SK-N-SH (cell line): ENCODE data around the gene GBX2. TPM values are rescaled to one million over a fixed set of nuclear protein-coding genes. Genes with fewer than 3 reads are reported as not detected.

Experiments
- CTCF ChIA-PET: fragments of 300-600, 350-600 bp; formaldehyde crosslinking; extraction: SDS; loops from one replicate; lab custom pipeline; 2021; lab: Yijun Ruan, JAX
- POLR2A ChIA-PET: fragments of 350-600 bp; sonication (Branson Sonifier 250); formaldehyde crosslinking; extraction: SDS; loops from one replicate; lab custom pipeline; 2020; ENCODE audit warnings: antibody characterized with exemption, inconsistent platforms; lab: Yijun Ruan, JAX
- DNase-seq: peaks from one replicate; pipeline ENCODE4 v3.0.0; 2012
- H2AFZ ChIP-seq: fragments of 200-600 bp; sonication (generic); 2 replicates; pipeline ENCODE4 v1.8.1; 2016; ENCODE audit warnings: antibody characterized with exemption, mild to moderate bottlenecking, low read depth
- H3F3A ChIP-seq: fragments of 200-600 bp; sonication (generic); replicated peaks from 2 replicates; pipeline ENCODE3; 2016; ENCODE audit warnings: antibody characterized with exemption, mild to moderate bottlenecking; ENCODE audit not compliant: insufficient read depth
- H3K27ac ChIP-seq, 2 experiments: fragments of 200-500 bp in 1 of 2; fragments of 200-600 bp in 1 of 2; sonication (Bioruptor generic) in 1 of 2; sonication (generic), shearing (Covaris generic) in 1 of 2; 2 replicates each; pipeline versions ENCODE4 v1.5.1 to v1.6.1; 2014 to 2016; ENCODE audit warnings: low read depth in 2 of 2, inconsistent platforms in 1 of 2, low read length in 1 of 2, mild to moderate bottlenecking in 1 of 2, mixed read lengths in 1 of 2
- H3K27me3 ChIP-seq: fragments of 200-600 bp; sonication (generic), shearing (Covaris generic); 2 replicates; pipeline ENCODE4 v1.6.1; 2016; ENCODE audit warnings: mixed run types; ENCODE audit not compliant: insufficient read depth
- H3K36me3 ChIP-seq, 2 experiments: fragments of 200-500 bp in 1 of 2; fragments of 200-600 bp in 1 of 2; sonication (Bioruptor generic) in 1 of 2; sonication (generic) in 1 of 2; replicated peaks in 1 of 2; 2 replicates each; pipeline versions ENCODE3 to v1.5.1; 2014 to 2016; ENCODE audit warnings: low read length in 1 of 2, mild to moderate bottlenecking in 1 of 2; ENCODE audit not compliant: insufficient read depth in 2 of 2, control insufficient read depth in 1 of 2
- H3K4me1 ChIP-seq, 2 experiments: fragments of 200-500 bp in 1 of 2; fragments of 200-600 bp in 1 of 2; sonication (Bioruptor generic) in 1 of 2; sonication (generic), shearing (Covaris generic) in 1 of 2; 2 replicates each; pipeline versions ENCODE4 v1.5.1 to v1.6.1; 2014 to 2016; ENCODE audit warnings: low read depth in 1 of 2, low read length in 1 of 2, mixed run types in 1 of 2; ENCODE audit not compliant: insufficient read depth in 2 of 2, control insufficient read depth in 1 of 2
- H3K4me2 ChIP-seq: fragments of 200-600 bp; sonication (generic), shearing (Covaris generic); 2 replicates; pipeline ENCODE4 v1.6.1; 2017; ENCODE audit warnings: mixed run types
- H3K4me3 ChIP-seq, 2 experiments: fragments of 200-500 bp in 1 of 2; fragments of 200-600 bp in 1 of 2; sonication (Bioruptor generic) in 1 of 2; sonication (generic), shearing (Covaris generic) in 1 of 2; 2 replicates each; pipeline versions ENCODE4 v1.5.1 to v1.8.1; 2014 to 2016; ENCODE audit warnings: low read depth in 2 of 2, inconsistent platforms in 1 of 2, low read length in 1 of 2, mild to moderate bottlenecking in 1 of 2, mixed read lengths in 1 of 2, moderate library complexity in 1 of 2
- H3K79me2 ChIP-seq: fragments of 200-600 bp; sonication (generic); 2 replicates; pipeline ENCODE4 v1.8.1; 2017; ENCODE audit warnings: mild to moderate bottlenecking; ENCODE audit not compliant: insufficient read depth
- H3K9ac ChIP-seq: fragments of 200-600 bp; sonication (generic); 2 replicates; pipeline ENCODE4 v1.6.1; 2017; ENCODE audit warnings: mixed run types
- H3K9me2 ChIP-seq: fragments of 200-600 bp; sonication (generic); 2 replicates; pipeline ENCODE4 v1.6.1; 2017; ENCODE audit warnings: mixed run types
- H3K9me3 ChIP-seq: fragments of 200-600 bp; sonication (generic); 2 replicates; pipeline ENCODE4 v1.6.1; 2017; ENCODE audit warnings: mixed run types, mild to moderate bottlenecking, moderate library complexity
- H4K20me1 ChIP-seq: fragments of 200-600 bp; sonication (generic); 2 replicates; pipeline ENCODE4 v1.6.1; 2017; ENCODE audit warnings: mild to moderate bottlenecking, mixed run types; ENCODE audit not compliant: insufficient read depth
- FOXM1 ChIP-seq: IDR thresholded peaks from 2 replicates; pipeline ENCODE4 v1.4.0; 2012; ENCODE audit warnings: low read depth, mild to moderate bottlenecking
- MEF2A ChIP-seq: IDR thresholded peaks from 2 replicates; pipeline ENCODE4 v1.4.0; 2012; ENCODE audit warnings: low read depth, borderline replicate concordance
- RAD21 ChIP-seq: IDR thresholded peaks from 2 replicates; pipeline ENCODE4 v1.6.1; 2012; ENCODE audit warnings: mild to moderate bottlenecking, low read length
- RFX5 ChIP-seq: IDR thresholded peaks from 2 replicates; pipeline ENCODE4 v1.6.1; 2012; ENCODE audit warnings: mild to moderate bottlenecking, improper control_type of control experiment, low read length
- TEAD4 ChIP-seq: IDR thresholded peaks from 2 replicates; pipeline ENCODE4 v1.4.0; 2012; ENCODE audit warnings: mild to moderate bottlenecking, borderline replicate concordance; ENCODE audit not compliant: insufficient read depth
- WGBS: methylation state at CpG from one replicate; pipeline ENCODE4 v1.1.6; 2017; ENCODE audit warnings: low lambda C conversion rate; 5-methylcytosine and 5-hydroxymethylcytosine counted together
- polyA plus RNA-seq, 3 experiments: library from polyadenylated mRNA; depleted of rRNA; stranded (reverse); fragments of >200 nt; gene quantifications; 2 replicates each; pipeline ENCODE4 v1.2.3, GENCODE V29; 2012
- TF ChIP-seq, protein P1 (sequence below): fragments of 150-350 bp; IDR thresholded peaks from 2 replicates; pipeline ENCODE4 v1.6.1; 2016; ENCODE audit warnings: mild to moderate bottlenecking, low read depth, low read length

GBX2 gene
- polyA plus RNA-seq, 1 of the 3 experiments (the other 2 are of a cell fraction), result 0.16 TPM

- peak; percentile 58 for TF ChIP-seq RAD21
- no peak for TF ChIP-seq RFX5
- no peak for TF ChIP-seq TEAD4
These were observed 10.0 kb upstream of the GBX2 start (continued) for GRCh38 chr2:236177967-236178889.

DNA sequence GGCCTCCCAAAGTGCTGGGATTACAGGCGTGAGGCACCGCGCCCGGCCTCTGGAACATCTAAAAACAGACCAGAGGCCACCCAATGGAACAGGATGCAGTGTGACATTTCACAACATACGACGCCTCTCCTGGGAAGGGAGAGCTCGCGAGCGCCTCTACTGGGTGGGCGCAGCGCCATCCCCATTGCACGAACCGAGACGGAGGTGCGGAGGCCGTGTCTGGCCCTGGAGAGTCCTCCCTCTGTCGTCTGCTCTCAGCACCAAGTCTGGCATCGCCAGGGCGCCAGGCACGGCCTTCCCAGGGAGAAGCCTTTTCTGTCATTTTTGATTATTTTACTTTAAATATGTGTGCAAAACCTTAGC is 9.4 kb upstream of the GBX2 start:
- POLR2A ChIA-PET, result no interaction called here
- Histone ChIP-seq H3K4me3 (peak overlapping the region; percentile 51 to 72; a peak in 2 of 4 replicates), H3K4me1 (peaks cover 0 to 16% of the 10 kb centered on the region in 2 experiments; a peak in 3 of 4 replicates), H3K36me3 (no peaks in the 10 kb centered on the region), H3K79me2 (no peaks in the 10 kb centered on the region), H3K4me2 (peak overlapping the region; percentile 92), H3K9me2 (no peaks in the 10 kb centered on the region), H4K20me1 (no peaks in the 10 kb centered on the region), H3K27ac (no peak overlapping the region), H2AFZ (no peak overlapping the region), H3K9ac (no peak overlapping the region; the same call in 1 of the 2 replicates), H3K9me3 (no peaks in the 10 kb centered on the region), H3K27me3 (peaks cover 22% of the 10 kb centered on the region), H3F3A (peaks cover 33% of the 10 kb centered on the region)
- peak; percentile 87 for DNase-seq
- CTCF ChIA-PET, result interaction anchor here (0.6 to 17.1 kb wide), 43 partner anchors 8 to 717 kb away, joined by 3 to 372 read pairs (median 4); no protein-coding TSS in a partner anchor
- WGBS, result 17% methylated on average over 19 of the region's 20 CpGs
- TF ChIP-seq FOXM1 (no peak), RAD21 (peak; percentile 36)

DNA sequence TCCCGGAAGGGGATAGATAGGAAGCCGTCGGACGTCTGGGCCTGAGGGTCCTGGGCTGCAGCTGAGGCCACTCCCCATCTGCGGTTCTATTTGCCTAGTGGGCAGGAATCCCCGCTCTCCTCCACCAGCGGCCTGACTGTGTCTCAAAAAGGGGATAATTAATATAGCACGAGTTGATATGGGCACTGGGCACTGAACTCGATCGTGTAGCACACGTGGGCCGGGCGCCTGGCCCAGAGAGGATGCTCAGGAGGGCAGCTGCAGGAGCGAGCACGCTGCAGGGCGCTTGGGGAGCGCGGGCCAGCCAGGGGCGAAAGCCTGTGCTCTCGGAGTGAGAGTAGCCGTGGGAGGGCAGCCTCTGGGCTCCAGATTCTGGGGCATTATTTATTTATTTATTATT is 8.8 kb upstream of the GBX2 start:
- H3F3A ChIP-seq, result peaks cover 33% of the 10 kb centered on the region
- no peak overlapping the region for H3K9ac ChIP-seq
- no peak for TF ChIP-seq TEAD4
- TF ChIP-seq RAD21, result no peak
- TF ChIP-seq, protein P1, sequence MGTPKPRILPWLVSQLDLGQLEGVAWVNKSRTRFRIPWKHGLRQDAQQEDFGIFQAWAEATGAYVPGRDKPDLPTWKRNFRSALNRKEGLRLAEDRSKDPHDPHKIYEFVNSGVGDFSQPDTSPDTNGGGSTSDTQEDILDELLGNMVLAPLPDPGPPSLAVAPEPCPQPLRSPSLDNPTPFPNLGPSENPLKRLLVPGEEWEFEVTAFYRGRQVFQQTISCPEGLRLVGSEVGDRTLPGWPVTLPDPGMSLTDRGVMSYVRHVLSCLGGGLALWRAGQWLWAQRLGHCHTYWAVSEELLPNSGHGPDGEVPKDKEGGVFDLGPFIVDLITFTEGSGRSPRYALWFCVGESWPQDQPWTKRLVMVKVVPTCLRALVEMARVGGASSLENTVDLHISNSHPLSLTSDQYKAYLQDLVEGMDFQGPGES, result no peak
- TF ChIP-seq MEF2A, result no peak
- H3K27ac ChIP-seq, result no peak overlapping the region
- no peaks in the 10 kb centered on the region for H3K9me3 ChIP-seq
- ChIA-PET CTCF (interaction anchor here (0.8 to 17.1 kb wide), 34 partner anchors 8 to 431 kb away, joined by 3 to 372 read pairs (median 5); no protein-coding TSS in a partner anchor), POLR2A (no interaction called here)
- H3K4me2 ChIP-seq, result no peak overlapping the region
- H3K4me1 ChIP-seq, result peaks cover 0 to 16% of the 10 kb centered on the region in 2 experiments; a peak in 3 of 4 replicates
- peak; percentile 22 for DNase-seq
- H2AFZ ChIP-seq, result no peak overlapping the region
- WGBS, result 47% methylated on average over 17 of the region's 21 CpGs
- no peaks in the 10 kb centered on the region for H3K79me2 ChIP-seq
- peaks cover 28% of the 10 kb centered on the region for H3K27me3 ChIP-seq
- no peak overlapping the region for H3K4me3 ChIP-seq
- no peaks in the 10 kb centered on the region for H4K20me1 ChIP-seq
- no peaks in the 10 kb centered on the region for H3K9me2 ChIP-seq
- H3K36me3 ChIP-seq, result no peaks in the 10 kb centered on the region
